Skeletal muscle tissue (tissue), 4 donors: ENCODE measurements around the gene OTUB2. TPM values are rescaled to one million over a fixed set of nuclear protein-coding genes. Genes with fewer than 3 reads are reported as not detected.

Experiments used
- H3K27ac ChIP-seq: one replicate; pipeline ENCODE4 v1.7.0; 2013; ENCODE audit warnings: mild to moderate bottlenecking, low read depth, low read length, inconsistent platforms
- H3K27me3 ChIP-seq, 3 donors: one replicate each; pipeline ENCODE4 v1.7.0; 2013; ENCODE audit warnings: low read length in 3 of 3; ENCODE audit not compliant: control insufficient read depth in 3 of 3, insufficient read depth in 3 of 3
- H3K36me3 ChIP-seq, 3 donors: one replicate each; pipeline ENCODE4 v1.7.0; 2013; ENCODE audit warnings: low read length in 3 of 3; ENCODE audit not compliant: control insufficient read depth in 3 of 3, insufficient read depth in 3 of 3
- H3K4me1 ChIP-seq, 3 donors: one replicate each; pipeline ENCODE4 v1.7.0; 2013; ENCODE audit warnings: low read length in 3 of 3, mild to moderate bottlenecking in 3 of 3; ENCODE audit not compliant: control insufficient read depth in 3 of 3, insufficient read depth in 3 of 3
- H3K4me3 ChIP-seq, 3 donors: one replicate each; pipeline ENCODE4 v1.7.0; 2013; ENCODE audit warnings: low read length in 3 of 3
- H3K9ac ChIP-seq, 3 donors: one replicate each; pipeline ENCODE4 v1.7.0; 2013; ENCODE audit warnings: low read length in 3 of 3, mild to moderate bottlenecking in 3 of 3, moderate library complexity in 2 of 3, low read depth in 1 of 3
- H3K9me3 ChIP-seq, 3 donors: one replicate each; pipeline ENCODE4 v1.7.0; 2013; ENCODE audit warnings: low read length in 3 of 3; ENCODE audit not compliant: control insufficient read depth in 3 of 3
- total RNA-seq: library from RNA; depleted of rRNA; stranded (reverse); fragments of >200 nt; gene quantifications from one replicate; pipeline ENCODE4 v1.2.3, GENCODE V29; 2014
- donor health status: Osteomylitis.

Gene OTUB2
- total RNA-seq, 1 donor from 2014 or later = 1.0 TPM

DNA sequence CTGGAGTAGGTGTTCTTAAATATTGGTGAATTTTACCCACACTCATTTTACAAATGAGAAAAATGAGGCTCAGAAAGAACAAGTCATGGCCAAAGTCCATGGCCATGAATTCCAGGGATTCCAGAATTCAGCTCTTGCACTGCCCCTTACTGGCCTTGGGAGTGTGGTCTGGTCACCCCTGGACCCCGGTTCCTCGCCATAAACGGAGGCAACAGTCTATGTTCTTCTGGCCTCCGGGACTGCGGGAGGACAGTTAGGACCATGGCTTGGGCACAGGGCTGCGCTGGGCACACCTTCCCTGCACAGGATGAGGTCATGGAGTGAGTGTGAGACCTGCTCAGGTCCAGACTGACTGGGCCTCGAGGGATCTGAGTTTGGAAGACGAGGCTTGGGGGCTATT is 22.1 kb upstream of the OTUB2 start:
- H3K4me1 ChIP-seq = peaks cover 8 to 16% (median 12%) of the 10 kb centered on the region in 3 donors
- H3K27me3 ChIP-seq = peaks cover 0 to 14% (median 7%) of the 10 kb centered on the region in 3 donors
- H3K9me3 ChIP-seq = no peaks in the 10 kb centered on the region
- no peak overlapping the region for H3K27ac ChIP-seq
- no peak overlapping the region for H3K9ac ChIP-seq
- H3K4me3 ChIP-seq = no peak overlapping the region
- H3K36me3 ChIP-seq = no peaks in the 10 kb centered on the region

GRCh38 chr14:94005324-94006073 is 20.6 kb upstream of the OTUB2 start:
- H3K4me1 ChIP-seq = peaks cover 8 to 11% (median 8%) of the 10 kb centered on the region in 3 donors
- H3K27ac ChIP-seq = no peak overlapping the region
- no peaks in the 10 kb centered on the region for H3K36me3 ChIP-seq
- H3K27me3 ChIP-seq = peaks cover 0 to 11% (median 10%) of the 10 kb centered on the region in 3 donors
- no peak overlapping the region for H3K9ac ChIP-seq
- no peak overlapping the region for H3K4me3 ChIP-seq
- H3K9me3 ChIP-seq = no peaks in the 10 kb centered on the region

DNA sequence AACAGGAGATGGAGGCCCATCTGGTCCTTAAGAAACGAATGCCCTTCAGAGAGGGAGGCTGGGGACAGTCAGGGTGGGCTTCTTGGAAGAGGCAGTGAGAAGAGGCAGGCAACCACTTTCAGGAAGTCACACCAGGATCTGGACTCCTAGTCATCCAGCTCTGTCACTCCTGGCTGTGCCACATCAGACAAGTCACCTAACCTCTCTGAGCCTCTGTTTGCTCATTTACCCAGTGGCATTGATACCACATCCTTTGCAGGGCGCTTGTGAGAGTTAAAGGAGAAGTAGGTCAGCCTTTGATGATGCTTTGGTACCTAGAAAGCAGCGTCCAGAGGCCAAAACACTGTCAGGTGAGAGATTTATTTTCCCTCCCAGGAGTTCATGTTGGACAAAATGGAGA is 17.9 kb upstream of the OTUB2 start:
- no peaks in the 10 kb centered on the region for H3K9me3 ChIP-seq
- no peaks in the 10 kb centered on the region for H3K36me3 ChIP-seq
- H3K4me3 ChIP-seq = no peak overlapping the region
- H3K9ac ChIP-seq = no peak overlapping the region
- H3K4me1 ChIP-seq = peaks cover 0 to 2% (median 0%) of the 10 kb centered on the region in 3 donors
- no peak overlapping the region for H3K27ac ChIP-seq
- peaks cover 0 to 14% (median 4%) of the 10 kb centered on the region in 3 donors for H3K27me3 ChIP-seq

DNA sequence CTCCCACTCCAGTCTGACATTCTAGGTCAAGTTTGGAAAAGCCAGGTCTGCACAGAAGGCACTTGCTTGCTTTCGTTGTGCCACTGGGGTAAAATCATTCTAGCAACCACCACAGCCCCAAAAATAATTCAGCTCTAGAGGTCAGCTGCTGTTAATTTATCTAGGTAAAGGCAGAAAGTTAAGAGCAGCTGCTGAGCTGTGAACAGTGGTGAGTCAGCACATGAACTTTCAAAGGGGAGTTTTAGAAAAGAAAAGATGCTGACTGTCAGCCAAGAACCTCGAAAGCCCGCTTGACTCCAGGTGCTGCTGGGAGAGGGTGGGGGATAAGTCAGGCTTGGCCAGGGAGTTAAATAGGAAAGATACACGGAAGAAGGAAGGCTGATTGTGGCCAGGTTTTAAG is 16.4 kb upstream of the OTUB2 start:
- Histone ChIP-seq H3K4me3 (no peak overlapping the region), H3K9ac (no peak overlapping the region), H3K4me1 (peaks cover 0 to 2% (median 0%) of the 10 kb centered on the region in 3 donors), H3K27me3 (peaks cover 0 to 14% (median 4%) of the 10 kb centered on the region in 3 donors), H3K27ac (no peak overlapping the region), H3K9me3 (no peaks in the 10 kb centered on the region), H3K36me3 (no peaks in the 10 kb centered on the region)

- Histone ChIP-seq H3K36me3 (no peaks in the 10 kb centered on the region), H3K27me3 (peaks cover 0 to 14% (median 4%) of the 10 kb centered on the region in 3 donors), H3K27ac (no peak overlapping the region), H3K9ac (no peak overlapping the region), H3K4me3 (no peak overlapping the region), H3K9me3 (no peaks in the 10 kb centered on the region), H3K4me1 (peaks cover 0 to 2% (median 0%) of the 10 kb centered on the region in 3 donors)
Measured at GRCh38 chr14:94010625-94011024, 15.5 kb upstream of the OTUB2 start.

DNA sequence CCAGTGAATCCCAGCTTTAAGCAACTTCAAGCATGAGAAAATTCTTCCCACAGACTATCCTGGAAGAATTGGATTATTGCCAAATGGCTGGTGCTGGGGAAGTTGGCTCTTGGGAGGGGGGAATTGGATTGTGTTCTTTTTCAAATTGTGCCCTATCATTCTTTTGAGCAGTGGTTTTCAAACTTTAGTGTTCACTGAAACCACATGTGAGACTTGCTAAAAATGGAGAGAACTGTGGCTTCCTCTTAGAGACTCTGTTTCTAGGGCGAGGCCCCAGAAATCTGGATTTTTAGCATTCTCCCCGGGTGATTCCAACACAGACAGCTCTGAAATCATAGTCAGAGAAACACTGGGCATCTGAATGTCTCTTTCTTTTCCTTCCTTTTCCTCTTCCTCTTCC is 14.3 kb upstream of the OTUB2 start:
- Histone ChIP-seq H3K36me3 (no peaks in the 10 kb centered on the region), H3K4me3 (no peak overlapping the region), H3K27me3 (peaks cover 0 to 17% (median 4%) of the 10 kb centered on the region in 3 donors), H3K9ac (no peak overlapping the region), H3K4me1 (peaks cover 0 to 2% (median 0%) of the 10 kb centered on the region in 3 donors), H3K27ac (no peak overlapping the region), H3K9me3 (no peaks in the 10 kb centered on the region)

DNA sequence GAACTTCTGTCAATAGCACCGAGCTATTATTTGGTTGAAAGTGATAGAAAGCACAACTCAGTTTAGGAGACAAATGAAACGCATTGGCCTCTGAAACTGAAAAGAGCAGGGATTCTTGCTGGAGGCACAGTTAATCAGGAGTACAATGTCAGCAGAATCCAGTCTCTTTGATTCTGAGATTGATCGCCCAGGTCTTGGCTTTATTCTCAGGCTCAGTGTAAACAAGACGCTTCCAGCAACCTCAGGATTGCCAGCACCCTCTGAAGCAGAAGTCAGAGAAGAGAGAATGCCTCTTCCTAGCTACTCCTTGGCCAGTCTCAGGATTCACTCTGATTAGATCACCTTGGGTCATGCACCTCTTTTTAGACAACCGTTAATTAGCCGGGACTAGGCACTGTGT is 11.8 kb upstream of the OTUB2 start:
- Histone ChIP-seq H3K4me1 (peaks cover 0 to 6% (median 5%) of the 10 kb centered on the region in 3 donors), H3K9ac (no peak overlapping the region), H3K27ac (no peak overlapping the region), H3K36me3 (no peaks in the 10 kb centered on the region), H3K9me3 (no peaks in the 10 kb centered on the region), H3K27me3 (peaks cover 0 to 16% (median 0%) of the 10 kb centered on the region in 3 donors), H3K4me3 (no peak overlapping the region)

GRCh38 chr14:94015223-94015622 is 10.9 kb upstream of the OTUB2 start:
- Histone ChIP-seq H3K9me3 (no peaks in the 10 kb centered on the region), H3K4me3 (no peak overlapping the region), H3K36me3 (no peaks in the 10 kb centered on the region), H3K27me3 (peaks cover 0 to 16% (median 0%) of the 10 kb centered on the region in 3 donors), H3K9ac (no peak overlapping the region), H3K4me1 (peaks cover 0 to 5% (median 3%) of the 10 kb centered on the region in 3 donors), H3K27ac (no peak overlapping the region)

GRCh38 chr14:94016446-94016976 is 9.6 kb upstream of the OTUB2 start:
- H3K9ac ChIP-seq = no peak overlapping the region
- no peaks in the 10 kb centered on the region for H3K36me3 ChIP-seq
- peaks cover 0 to 5% (median 0%) of the 10 kb centered on the region in 3 donors for H3K27me3 ChIP-seq
- no peak overlapping the region for H3K27ac ChIP-seq
- peaks cover 0 to 5% (median 3%) of the 10 kb centered on the region in 3 donors for H3K4me1 ChIP-seq
- no peak overlapping the region for H3K4me3 ChIP-seq
- H3K9me3 ChIP-seq = no peaks in the 10 kb centered on the region

- Histone ChIP-seq H3K9me3 (no peaks in the 10 kb centered on the region), H3K9ac (no peak overlapping the region), H3K4me1 (peaks cover 0 to 5% (median 3%) of the 10 kb centered on the region in 3 donors), H3K27ac (no peak overlapping the region), H3K4me3 (no peak overlapping the region), H3K27me3 (peaks cover 0 to 5% (median 0%) of the 10 kb centered on the region in 3 donors), H3K36me3 (no peaks in the 10 kb centered on the region)
Measured at GRCh38 chr14:94018308-94018707, 7.8 kb upstream of the OTUB2 start.
